Spleen (tissue), 11 donors: ENCODE results near the gene ADAP1. TPM values are rescaled to one million over a fixed set of nuclear protein-coding genes. Genes with fewer than 3 reads are reported as not detected.

ENCODE experiments used
- DNase-seq: peaks from one replicate; pipeline ENCODE4 v3.0.0-alpha.2; 2020
- H3K27ac ChIP-seq, 8 donors: fragments of 200-600 bp; sonication (generic) in 7 of 8; 1 replicate in 4 of 8; 2 replicates in 4 of 8; pipeline versions ENCODE4 v1.5.0 to v1.8.0; 2016 to 2021; ENCODE audit warnings: inconsistent platforms in 4 of 8, mild to moderate bottlenecking in 4 of 8, moderate library complexity in 1 of 8
- H3K27me3 ChIP-seq, 7 donors: fragments of 200-600 bp; sonication (generic) in 6 of 7; replicated peaks in 1 of 7; 1 replicate in 4 of 7; 2 replicates in 3 of 7; pipeline versions ENCODE4 v1.5.0 to v1.8.0; 2016 to 2021; ENCODE audit warnings: inconsistent platforms in 3 of 7, mild to moderate bottlenecking in 1 of 7
- H3K36me3 ChIP-seq, 6 donors: fragments of 200-600 bp; sonication (generic) in 5 of 6; 1 replicate in 4 of 6; 2 replicates in 2 of 6; pipeline versions ENCODE4 v1.5.0 to v1.8.0; 2016 to 2021; ENCODE audit warnings: inconsistent platforms in 2 of 6
- H3K4me1 ChIP-seq, 6 donors: fragments of 200-600 bp; sonication (generic) in 5 of 6; 1 replicate in 3 of 6; 2 replicates in 3 of 6; pipeline versions ENCODE4 v1.5.0 to v1.8.0; 2016 to 2021; ENCODE audit warnings: inconsistent platforms in 3 of 6
- H3K4me3 ChIP-seq, 8 donors: fragments of 200-600 bp; sonication (generic) in 7 of 8; 1 replicate in 4 of 8; 2 replicates in 4 of 8; pipeline versions ENCODE4 v1.5.0 to v1.8.0; 2016 to 2021; ENCODE audit warnings: inconsistent platforms in 4 of 8, mild to moderate bottlenecking in 4 of 8, moderate library complexity in 2 of 8
- H3K9me3 ChIP-seq, 8 donors: fragments of 200-600 bp; sonication (generic) in 7 of 8; 1 replicate in 4 of 8; 2 replicates in 4 of 8; pipeline versions ENCODE4 v1.5.0 to v1.8.0; 2016 to 2021; ENCODE audit warnings: inconsistent platforms in 4 of 8
- CTCF ChIP-seq, 11 experiments: fragments of 200-600 bp in 7 of 11; fragments of 450-650 bp in 4 of 11; sonication (generic) in 4 of 11; IDR thresholded peaks in 8 of 11; conservative IDR thresholded peaks in 3 of 11; 1 replicate in 7 of 11; 2 replicates in 4 of 11; pipeline versions ENCODE4 v1.4.0 to v1.8.0; 2016 to 2021; ENCODE audit warnings: antibody characterized with exemption in 11 of 11, inconsistent platforms in 4 of 11, mild to moderate bottlenecking in 1 of 11
- POLR2A ChIP-seq, 3 donors: fragments of 450-650 bp; IDR thresholded peaks; one replicate each; pipeline ENCODE4 v1.5.1; 2017; ENCODE audit warnings: antibody characterized with exemption in 3 of 3, mild to moderate bottlenecking in 1 of 3
- POLR2AphosphoS5 ChIP-seq, 3 donors: sonication (generic); formaldehyde crosslinking; IDR thresholded peaks; one replicate each; pipeline ENCODE4 v1.5.1; 2017; ENCODE audit warnings: antibody characterized with exemption in 3 of 3
- WGBS, 5 donors: extraction: QIAGEN DNeasy Blood & Tissue Kit in 3 of 5; methylation state at CpG; one replicate each; pipeline versions ENCODE4 v1.1.5 to v1.1.7; 2013 to 2018; 5-methylcytosine and 5-hydroxymethylcytosine counted together
- intact Hi-C: fragments of 100-400 bp; cut with DNase I; formaldehyde crosslinking; loops from one replicate; pipeline ENCODE4 v1.15.0; 2023; ENCODE audit warnings: low total_unique reads
- polyA plus RNA-seq, 3 donors: library from polyadenylated mRNA; stranded (reverse); fragments of 200-250 nt; gene quantifications; one replicate each; pipeline ENCODE4 v1.2.1, GENCODE V29; 2013
- total RNA-seq, 7 donors: library from RNA; depleted of rRNA in 3 of 7; stranded (reverse); fragments of >200 nt in 3 of 7; fragmentation: NEBNext Ultra II Directional in 4 of 7; extraction: Animal tissue kit (Norgen Biotek cat#: 25700) in 4 of 7; gene quantifications; one replicate each; pipeline versions ENCODE4 v1.1.0 to v1.2.1, GENCODE V29; 2016 to 2021
- donor health status: healthy with polysubstance abuse.
- donor health status: DM: no; HTN: no; CAD: no; lungs with moderate emphysema.
- donor health status: DM: no; HTN: no; CAD: no.
- donor health status: Bipolar disorder and iron deficiency.
- donor health status: healthy.
- donor health status: DM: no; HTN: no; CAD: no.
- donor health status: DM: yes; HTN: yes; CAD: no.

ADAP1 gene
- total and polyA plus RNA-seq, 10 donors: 8.7 to 38.6 (median 22.7) TPM

- TF ChIP-seq POLR2A (IDR thresholded peaks at IDR 0.05) (no peak), CTCF (IDR thresholded peaks at IDR 0.05 in 8 of 11, conservative IDR thresholded peaks at IDR 0.05 in 3 of 11) (no peak), POLR2AphosphoS5 (IDR thresholded peaks at IDR 0.05) (no peak)
- H3K9me3 ChIP-seq: no peaks in the 10 kb centered on the region
- intact Hi-C loops: no loop called here
- H3K27me3 ChIP-seq: peaks cover 0 to 9% (median 0%) of the 10 kb centered on the region in 7 donors
- peak; percentile 70 for DNase-seq
- H3K27ac ChIP-seq: no peak overlapping the region
- peaks cover 16 to 56% (median 32%) of the 10 kb centered on the region in 6 donors for H3K4me1 ChIP-seq
- H3K4me3 ChIP-seq: no peak overlapping the region
- H3K36me3 ChIP-seq: peaks cover 0 to 22% (median 0%) of the 10 kb centered on the region in 6 donors
- WGBS, 5 donors: 79 to 92% (median 89%) methylated on average over 4 to 13 of the region's 13 CpGs
Measured at GRCh38 chr7:919114-919442, 35.4 kb downstream of the ADAP1 start.

- no peak overlapping the region for H3K4me3 ChIP-seq
- peaks cover 15 to 55% (median 29%) of the 10 kb centered on the region in 6 donors for H3K4me1 ChIP-seq
- TF ChIP-seq POLR2A (IDR thresholded peaks at IDR 0.05) (no peak), CTCF (IDR thresholded peaks at IDR 0.05 in 8 of 11, conservative IDR thresholded peaks at IDR 0.05 in 3 of 11) (no peak), POLR2AphosphoS5 (IDR thresholded peaks at IDR 0.05) (no peak)
- peaks cover 0 to 9% (median 0%) of the 10 kb centered on the region in 7 donors for H3K27me3 ChIP-seq
- 72 to 88% (median 81%) methylated on average over 16 to 21 of the region's 21 CpGs for WGBS, 5 donors
- intact Hi-C loops: no loop called here
- DNase-seq: peak; percentile 67
- no peak overlapping the region for H3K27ac ChIP-seq
- H3K9me3 ChIP-seq: no peaks in the 10 kb centered on the region
- peaks cover 0 to 22% (median 0%) of the 10 kb centered on the region in 6 donors for H3K36me3 ChIP-seq
Measured at GRCh38 chr7:918441-919113, 35.9 kb downstream of the ADAP1 start.

- intact Hi-C loops: no loop called here
- peaks cover 0 to 22% (median 0%) of the 10 kb centered on the region in 6 donors for H3K36me3 ChIP-seq
- H3K27ac ChIP-seq: no peak overlapping the region
- peaks cover 0 to 9% (median 0%) of the 10 kb centered on the region in 7 donors for H3K27me3 ChIP-seq
- peak; percentile 42 for DNase-seq
- H3K4me3 ChIP-seq: no peak overlapping the region
- WGBS, 5 donors: 82 to 93% (median 88%) methylated on average over 9 of the region's 9 CpGs
- TF ChIP-seq POLR2A (IDR thresholded peaks at IDR 0.05) (no peak), POLR2AphosphoS5 (IDR thresholded peaks at IDR 0.05) (no peak), CTCF (IDR thresholded peaks at IDR 0.05 in 8 of 11, conservative IDR thresholded peaks at IDR 0.05 in 3 of 11) (no peak)
- no peaks in the 10 kb centered on the region for H3K9me3 ChIP-seq
- H3K4me1 ChIP-seq: peaks cover 10 to 50% (median 24%) of the 10 kb centered on the region in 6 donors
Measured at GRCh38 chr7:918118-918425, 36.4 kb downstream of the ADAP1 start.

- H3K4me3 ChIP-seq: no peak overlapping the region
- H3K27me3 ChIP-seq: peaks cover 0 to 9% (median 0%) of the 10 kb centered on the region in 7 donors
- intact Hi-C loops: no loop called here
- H3K36me3 ChIP-seq: peaks cover 0 to 22% (median 0%) of the 10 kb centered on the region in 6 donors
- H3K4me1 ChIP-seq: peaks cover 7 to 48% (median 18%) of the 10 kb centered on the region in 6 donors
- no peak for TF ChIP-seq POLR2AphosphoS5 (IDR thresholded peaks at IDR 0.05)
- no peak for TF ChIP-seq POLR2A (IDR thresholded peaks at IDR 0.05)
- TF ChIP-seq CTCF (IDR thresholded peaks at IDR 0.05 in 8 of 11, conservative IDR thresholded peaks at IDR 0.05 in 3 of 11): no peak
- peak; percentile 41 for DNase-seq
- no peaks in the 10 kb centered on the region for H3K9me3 ChIP-seq
- 85 to 95% (median 91%) methylated on average over 25 to 29 of the region's 33 CpGs for WGBS, 5 donors
- no peak overlapping the region for H3K27ac ChIP-seq
Measured at GRCh38 chr7:917255-918117, 37.0 kb downstream of the ADAP1 start.
